Activated CD4-positive, alpha-beta memory T cell treated with anti-CD3 and anti-CD28 coated beads, Interleukin-2, amount 10 ng/mL, durations not matched to agents 7 days and 5 days (primary cell): ENCODE measurements around the gene MEGF6. TPM values are rescaled to one million over a fixed set of nuclear protein-coding genes. Genes with fewer than 3 reads are reported as not detected.

Experiments used
- CTCF ChIA-PET: fragments of 350-600 bp; sonication (Branson Sonifier 250); formaldehyde crosslinking; loops from one replicate; lab custom pipeline; 2021; ENCODE audit warnings: antibody characterized with exemption, inconsistent platforms; lab: Charles Lee
- POLR2A ChIA-PET: fragments of 350-600 bp; sonication (Branson Sonifier 250); formaldehyde crosslinking; loops from one replicate; lab custom pipeline; 2021; ENCODE audit warnings: antibody characterized with exemption; lab: Charles Lee
- DNase-seq: peaks from one replicate; pipeline ENCODE4 v3.0.0-alpha.2; 2020
- H3K27ac Mint-ChIP-seq: one replicate; pipeline ENCODE4 v1.8.0; 2021; ENCODE audit warnings: mild to moderate bottlenecking, mixed read lengths
- H3K27me3 Mint-ChIP-seq: one replicate; pipeline ENCODE4 v1.8.0; 2021; ENCODE audit warnings: mixed read lengths
- H3K36me3 Mint-ChIP-seq: one replicate; pipeline ENCODE4 v1.8.0; 2021; ENCODE audit warnings: low read depth, mixed read lengths
- H3K4me1 Mint-ChIP-seq: one replicate; pipeline ENCODE4 v1.8.0; 2021; ENCODE audit warnings: mixed read lengths
- H3K4me3 Mint-ChIP-seq: one replicate; pipeline ENCODE4 v1.8.0; 2021; ENCODE audit warnings: mild to moderate bottlenecking, mixed read lengths
- H3K9me3 Mint-ChIP-seq: one replicate; pipeline ENCODE4 v1.8.0; 2021; ENCODE audit warnings: mixed read lengths
- total RNA-seq, 2 experiments: library from RNA; stranded (reverse); gene quantifications; one replicate each; pipeline ENCODE4 v1.2.3, GENCODE V29; 2021

The MEGF6 gene
- total RNA-seq, 2 experiments from 2014 or later, result 15.6 to 20.2 TPM

GRCh38 chr1:3507636-3508275 lies 103.6 kb downstream of the MEGF6 start:
- no peak overlapping the region for H3K4me3 Mint-ChIP-seq
- POLR2A ChIA-PET, result no interaction called here
- no peaks in the 10 kb centered on the region for H3K4me1 Mint-ChIP-seq
- no peaks in the 10 kb centered on the region for H3K36me3 Mint-ChIP-seq
- no peaks in the 10 kb centered on the region for H3K9me3 Mint-ChIP-seq
- H3K27ac Mint-ChIP-seq, result no peak overlapping the region
- DNase-seq, result no peak
- no peaks in the 10 kb centered on the region for H3K27me3 Mint-ChIP-seq
- CTCF ChIA-PET, result no interaction called here

GRCh38 chr1:3506943-3507342 lies 104.4 kb downstream of the MEGF6 start:
- Mint-ChIP-seq H3K9me3 (no peaks in the 10 kb centered on the region), H3K27me3 (no peaks in the 10 kb centered on the region), H3K27ac (no peak overlapping the region), H3K36me3 (no peaks in the 10 kb centered on the region), H3K4me1 (no peaks in the 10 kb centered on the region), H3K4me3 (no peak overlapping the region)
- ChIA-PET POLR2A (no interaction called here), CTCF (no interaction called here)
- no peak for DNase-seq

- no peaks in the 10 kb centered on the region for H3K36me3 Mint-ChIP-seq
- H3K4me3 Mint-ChIP-seq, result no peak overlapping the region
- no peak overlapping the region for H3K27ac Mint-ChIP-seq
- H3K27me3 Mint-ChIP-seq, result no peaks in the 10 kb centered on the region
- H3K4me1 Mint-ChIP-seq, result no peaks in the 10 kb centered on the region
- POLR2A ChIA-PET, result no interaction called here
- H3K9me3 Mint-ChIP-seq, result no peaks in the 10 kb centered on the region
- DNase-seq, result no peak
- CTCF ChIA-PET, result no interaction called here
Measured at GRCh38 chr1:3506041-3506440, 105.3 kb downstream of the MEGF6 start.

- Mint-ChIP-seq H3K27me3 (no peaks in the 10 kb centered on the region), H3K9me3 (no peaks in the 10 kb centered on the region), H3K36me3 (no peaks in the 10 kb centered on the region), H3K4me1 (no peaks in the 10 kb centered on the region), H3K4me3 (no peak overlapping the region), H3K27ac (no peak overlapping the region)
- ChIA-PET POLR2A (no interaction called here), CTCF (no interaction called here)
- no peak for DNase-seq
Measured at GRCh38 chr1:3505161-3505560, 106.1 kb downstream of the MEGF6 start.

GRCh38 chr1:3504822-3505153 lies 106.5 kb downstream of the MEGF6 start:
- Mint-ChIP-seq H3K4me1 (no peaks in the 10 kb centered on the region), H3K4me3 (no peak overlapping the region), H3K27ac (no peak overlapping the region)

GRCh38 chr1:3504151-3504821 lies 107.0 kb downstream of the MEGF6 start:
- CTCF ChIA-PET, result no interaction called here
- no peak overlapping the region for H3K4me3 Mint-ChIP-seq
- no peaks in the 10 kb centered on the region for H3K27me3 Mint-ChIP-seq
- no peaks in the 10 kb centered on the region for H3K4me1 Mint-ChIP-seq
- no peaks in the 10 kb centered on the region for H3K9me3 Mint-ChIP-seq
- POLR2A ChIA-PET, result no interaction called here
- no peak overlapping the region for H3K27ac Mint-ChIP-seq
- no peaks in the 10 kb centered on the region for H3K36me3 Mint-ChIP-seq
- no peak for DNase-seq

More at GRCh38 chr1:3504822-3505153, 106.5 kb downstream of the MEGF6 start:
- no peaks in the 10 kb centered on the region for H3K9me3 Mint-ChIP-seq
- no peaks in the 10 kb centered on the region for H3K36me3 Mint-ChIP-seq
- no peak for DNase-seq
- H3K27me3 Mint-ChIP-seq, result no peaks in the 10 kb centered on the region
- ChIA-PET CTCF (no interaction called here), POLR2A (no interaction called here)

- CTCF ChIA-PET, result no interaction called here
Measured at GRCh38 chr1:3503525-3503886, 107.8 kb downstream of the MEGF6 start.

GRCh38 chr1:3502641-3503524 lies 108.4 kb downstream of the MEGF6 start:
- no peaks in the 10 kb centered on the region for H3K27me3 Mint-ChIP-seq
- DNase-seq, result no peak
- no peaks in the 10 kb centered on the region for H3K9me3 Mint-ChIP-seq
- H3K36me3 Mint-ChIP-seq, result no peaks in the 10 kb centered on the region
- ChIA-PET POLR2A (no interaction called here), CTCF (no interaction called here)
- H3K4me3 Mint-ChIP-seq, result no peak overlapping the region
- no peak overlapping the region for H3K27ac Mint-ChIP-seq
- no peaks in the 10 kb centered on the region for H3K4me1 Mint-ChIP-seq

More at GRCh38 chr1:3503525-3503886, 107.8 kb downstream of the MEGF6 start:
- H3K36me3 Mint-ChIP-seq, result no peaks in the 10 kb centered on the region
- no peaks in the 10 kb centered on the region for H3K9me3 Mint-ChIP-seq
- POLR2A ChIA-PET, result no interaction called here
- H3K4me3 Mint-ChIP-seq, result no peak overlapping the region
- H3K4me1 Mint-ChIP-seq, result no peaks in the 10 kb centered on the region
- H3K27ac Mint-ChIP-seq, result no peak overlapping the region
- no peaks in the 10 kb centered on the region for H3K27me3 Mint-ChIP-seq
- DNase-seq, result no peak

GRCh38 chr1:3501856-3502640 lies 109.3 kb downstream of the MEGF6 start:
- CTCF ChIA-PET, result no interaction called here
- Mint-ChIP-seq H3K27ac (no peak overlapping the region), H3K4me1 (no peaks in the 10 kb centered on the region), H3K27me3 (no peaks in the 10 kb centered on the region), H3K4me3 (no peak overlapping the region), H3K9me3 (no peaks in the 10 kb centered on the region), H3K36me3 (no peaks in the 10 kb centered on the region)
- POLR2A ChIA-PET, result no interaction called here
- peak; percentile 23 for DNase-seq

- CTCF ChIA-PET, result no interaction called here
- H3K4me1 Mint-ChIP-seq, result no peaks in the 10 kb centered on the region
Measured at GRCh38 chr1:3501437-3501836, 109.9 kb downstream of the MEGF6 start.

GRCh38 chr1:3500265-3500835 lies 111.0 kb downstream of the MEGF6 start:
- no peak overlapping the region for H3K4me3 Mint-ChIP-seq
- CTCF ChIA-PET, result no interaction called here
- no peaks in the 10 kb centered on the region for H3K36me3 Mint-ChIP-seq
- H3K27ac Mint-ChIP-seq, result no peak overlapping the region
- POLR2A ChIA-PET, result no interaction called here
- H3K4me1 Mint-ChIP-seq, result no peaks in the 10 kb centered on the region
- H3K27me3 Mint-ChIP-seq, result no peaks in the 10 kb centered on the region
- no peak for DNase-seq
- no peaks in the 10 kb centered on the region for H3K9me3 Mint-ChIP-seq

More at GRCh38 chr1:3501437-3501836, 109.9 kb downstream of the MEGF6 start:
- no peaks in the 10 kb centered on the region for H3K36me3 Mint-ChIP-seq
- POLR2A ChIA-PET, result no interaction called here
- H3K9me3 Mint-ChIP-seq, result no peaks in the 10 kb centered on the region
- H3K27me3 Mint-ChIP-seq, result no peaks in the 10 kb centered on the region
- H3K4me3 Mint-ChIP-seq, result no peak overlapping the region
- no peak for DNase-seq
- H3K27ac Mint-ChIP-seq, result no peak overlapping the region

- Mint-ChIP-seq H3K9me3 (no peaks in the 10 kb centered on the region), H3K27ac (no peak overlapping the region), H3K4me3 (no peak overlapping the region), H3K27me3 (no peaks in the 10 kb centered on the region), H3K36me3 (no peaks in the 10 kb centered on the region), H3K4me1 (no peaks in the 10 kb centered on the region)
- ChIA-PET POLR2A (no interaction called here), CTCF (no interaction called here)
- DNase-seq, result no peak
Measured at GRCh38 chr1:3499611-3500010, 111.7 kb downstream of the MEGF6 start.

GRCh38 chr1:3498986-3499385 lies 112.3 kb downstream of the MEGF6 start:
- H3K27me3 Mint-ChIP-seq, result no peaks in the 10 kb centered on the region
- ChIA-PET POLR2A (no interaction called here), CTCF (no interaction called here)
- no peaks in the 10 kb centered on the region for H3K36me3 Mint-ChIP-seq
- DNase-seq, result no peak
- H3K4me3 Mint-ChIP-seq, result no peak overlapping the region
- H3K4me1 Mint-ChIP-seq, result no peaks in the 10 kb centered on the region
- H3K27ac Mint-ChIP-seq, result no peak overlapping the region
- no peaks in the 10 kb centered on the region for H3K9me3 Mint-ChIP-seq
